NCI-H128 (cell line): ENCODE results near the gene EHBP1L1.

Experiments used
- DNase-seq: peaks from one replicate; lab custom pipeline; 2025; ENCODE audit not compliant: unreplicated experiment; lab: John Stamatoyannopoulos, UW

EHBP1L1 gene

DNA sequence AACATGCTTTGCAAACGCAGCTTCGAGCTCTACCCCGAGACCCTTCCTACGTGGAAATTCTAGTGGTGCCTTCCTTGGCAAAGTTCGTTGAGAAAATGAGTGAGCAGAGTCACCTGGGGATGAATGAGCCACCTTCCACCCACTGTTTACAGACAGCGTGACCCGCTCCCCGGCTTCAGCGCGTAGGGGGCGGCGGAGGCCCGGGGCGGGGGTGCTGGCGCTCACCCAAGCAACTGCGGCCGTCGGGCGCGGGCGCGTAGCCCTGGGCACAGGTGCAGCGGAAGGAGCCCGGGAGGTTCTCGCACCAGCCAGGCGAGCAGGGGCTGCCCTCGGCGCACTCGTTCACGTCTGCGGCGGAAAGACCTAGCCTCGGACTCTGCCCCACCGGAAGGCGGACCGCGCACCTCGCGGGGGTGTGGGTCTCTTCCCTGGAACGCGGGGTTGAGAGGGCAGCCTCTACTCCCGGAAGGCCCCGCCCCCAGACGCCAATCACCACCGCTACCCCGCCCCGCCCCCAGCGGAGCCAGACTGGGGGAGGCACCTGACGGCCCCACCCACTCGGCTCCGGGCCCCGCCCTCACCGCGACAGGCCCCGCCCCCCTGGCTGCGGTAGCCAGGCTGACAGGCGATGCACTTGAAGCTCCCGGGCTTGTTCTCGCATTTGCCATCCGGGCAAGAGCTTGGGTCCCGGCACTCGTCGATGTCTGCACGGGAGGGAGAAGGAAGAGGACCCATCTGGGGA, 29.5 kb upstream of the EHBP1L1 start:
- DNase-seq = peak; percentile 80

- no peak for DNase-seq
Observed at GRCh38 chr11:65547446-65548125, 28.3 kb upstream of the EHBP1L1 start.

DNA sequence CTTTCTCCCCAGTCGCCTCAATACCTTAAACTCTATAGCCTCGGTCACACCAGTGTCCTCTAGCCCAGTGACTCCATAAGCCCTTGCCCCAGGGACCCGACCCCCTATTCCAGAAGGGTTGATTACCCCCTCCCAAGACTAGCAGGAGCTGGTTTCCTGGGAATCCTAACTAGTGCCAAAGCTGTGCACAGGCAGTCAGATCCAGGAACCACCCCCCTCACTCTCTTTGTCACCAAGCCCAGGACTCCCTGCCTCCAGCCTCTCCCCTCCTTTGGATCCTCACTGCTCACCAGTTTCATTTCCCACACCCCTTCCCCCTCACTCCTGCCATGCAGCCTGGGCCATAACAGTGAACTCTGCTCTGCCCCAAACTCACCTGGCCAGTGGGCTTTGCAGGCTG, 27.5 kb upstream of the EHBP1L1 start:
- DNase-seq = no peak

DNA sequence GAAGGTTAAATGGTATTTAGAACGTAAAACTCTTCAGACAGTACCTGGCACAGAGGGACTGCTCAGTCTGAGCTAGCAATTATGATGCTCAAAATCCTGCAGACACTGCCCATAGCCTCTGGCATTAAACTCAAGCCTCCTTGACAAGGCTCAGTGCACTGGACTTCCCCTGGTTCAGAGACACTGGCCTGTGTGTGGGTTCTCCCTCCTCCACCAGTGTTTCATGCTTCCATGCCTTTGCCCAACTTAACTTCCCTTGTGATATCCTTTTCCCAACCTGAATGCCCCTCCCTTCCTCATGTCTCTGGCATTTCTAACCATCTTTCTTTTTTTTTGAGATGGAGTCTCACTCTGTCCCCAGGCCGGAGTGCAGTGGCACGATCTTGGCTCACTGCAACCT, 26.8 kb upstream of the EHBP1L1 start:
- no peak for DNase-seq

GRCh38 chr11:65551572-65552387, 24.1 kb upstream of the EHBP1L1 start:
- DNase-seq = peak; percentile 42

DNA sequence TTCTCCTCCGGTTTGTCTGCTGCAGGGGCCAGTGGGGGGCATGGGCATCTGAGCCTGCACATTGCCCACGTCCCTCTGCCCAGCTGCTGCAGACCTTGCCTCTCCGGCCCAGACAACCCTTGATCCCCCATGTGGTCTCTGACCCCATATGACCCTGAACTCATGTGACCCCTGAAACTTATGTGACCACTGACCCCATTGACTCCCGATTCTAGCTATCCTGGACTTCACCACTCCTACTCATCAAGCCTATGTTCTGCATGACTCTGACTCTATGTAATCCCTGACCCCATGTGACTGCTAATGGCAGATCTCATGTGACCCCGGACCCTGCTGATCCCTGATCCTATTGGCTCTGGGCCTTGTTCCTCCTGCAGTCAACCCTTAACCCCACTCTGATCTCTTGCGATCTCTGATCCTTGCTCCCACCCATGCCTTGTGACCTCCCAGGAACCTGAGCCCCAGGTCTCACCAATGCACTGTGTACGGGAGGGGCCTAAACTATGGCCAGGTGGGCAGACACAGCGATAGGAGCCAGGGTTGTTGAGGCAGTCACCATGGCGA, 23.4 kb upstream of the EHBP1L1 start:
- DNase-seq = no peak

DNA sequence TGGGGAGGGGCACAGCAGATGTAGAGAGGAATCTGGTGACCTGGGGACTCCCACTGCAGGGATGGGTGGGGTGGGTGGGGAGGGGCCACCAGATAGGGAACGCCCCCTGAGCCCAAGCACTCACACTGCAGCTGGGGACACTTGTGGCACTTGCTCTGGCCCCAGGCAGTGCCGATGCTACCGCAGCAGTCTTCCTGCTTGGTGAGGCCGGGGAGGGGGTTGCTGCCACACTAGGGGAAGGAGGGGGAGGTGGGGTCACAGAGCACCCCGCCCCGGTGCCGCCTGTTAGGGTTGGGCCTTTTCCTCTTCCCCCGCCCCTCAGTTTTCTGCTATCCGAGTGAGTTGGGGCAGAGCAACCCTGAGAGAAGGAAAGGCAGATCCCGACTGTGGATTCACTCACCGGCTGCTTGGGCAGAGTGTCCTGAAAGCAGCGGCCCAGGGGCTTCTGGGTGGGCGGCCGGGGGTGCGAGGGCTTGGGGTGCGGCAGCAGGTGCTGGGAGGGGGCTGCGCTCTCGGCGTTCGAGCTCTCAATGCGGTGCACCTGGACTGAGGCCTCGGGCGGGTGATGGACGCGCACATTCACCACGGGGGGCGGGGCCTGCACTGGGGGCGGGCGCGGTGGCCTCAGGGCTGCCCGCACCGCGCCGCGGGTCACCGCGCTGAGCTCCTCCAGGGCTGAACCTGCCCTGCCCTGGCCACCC, 22.4 kb upstream of the EHBP1L1 start:
- no peak for DNase-seq

- no peak for DNase-seq
Observed at GRCh38 chr11:65554057-65554818, 21.6 kb upstream of the EHBP1L1 start.

GRCh38 chr11:65554842-65555430, 20.9 kb upstream of the EHBP1L1 start:
- DNase-seq = no peak

DNA sequence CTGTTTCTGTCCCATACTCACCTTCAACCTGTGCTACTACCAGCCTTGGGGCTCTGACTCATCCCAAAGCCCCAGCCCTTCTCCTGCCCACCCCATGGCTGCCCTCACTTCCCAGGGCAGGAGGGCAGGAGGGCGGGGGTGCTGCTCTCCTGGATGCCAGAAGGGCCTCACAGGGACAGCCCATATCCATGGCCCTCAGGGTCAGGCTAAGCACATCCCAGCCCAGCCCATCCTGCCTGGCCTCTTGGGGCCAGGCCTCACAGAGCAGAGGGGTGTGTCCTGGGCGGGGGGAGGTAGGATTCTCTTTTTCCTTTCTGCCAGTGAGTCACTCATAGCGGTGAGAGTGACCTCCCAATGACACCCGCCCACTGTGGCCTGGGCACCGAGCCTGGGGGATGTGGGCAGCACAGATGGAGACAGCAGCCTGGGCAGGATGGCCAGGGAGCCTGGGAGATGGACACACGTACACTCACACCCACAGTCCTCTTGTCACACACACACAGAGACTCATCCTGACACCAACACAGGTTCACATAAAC, 20.1 kb upstream of the EHBP1L1 start:
- DNase-seq = no peak

DNA sequence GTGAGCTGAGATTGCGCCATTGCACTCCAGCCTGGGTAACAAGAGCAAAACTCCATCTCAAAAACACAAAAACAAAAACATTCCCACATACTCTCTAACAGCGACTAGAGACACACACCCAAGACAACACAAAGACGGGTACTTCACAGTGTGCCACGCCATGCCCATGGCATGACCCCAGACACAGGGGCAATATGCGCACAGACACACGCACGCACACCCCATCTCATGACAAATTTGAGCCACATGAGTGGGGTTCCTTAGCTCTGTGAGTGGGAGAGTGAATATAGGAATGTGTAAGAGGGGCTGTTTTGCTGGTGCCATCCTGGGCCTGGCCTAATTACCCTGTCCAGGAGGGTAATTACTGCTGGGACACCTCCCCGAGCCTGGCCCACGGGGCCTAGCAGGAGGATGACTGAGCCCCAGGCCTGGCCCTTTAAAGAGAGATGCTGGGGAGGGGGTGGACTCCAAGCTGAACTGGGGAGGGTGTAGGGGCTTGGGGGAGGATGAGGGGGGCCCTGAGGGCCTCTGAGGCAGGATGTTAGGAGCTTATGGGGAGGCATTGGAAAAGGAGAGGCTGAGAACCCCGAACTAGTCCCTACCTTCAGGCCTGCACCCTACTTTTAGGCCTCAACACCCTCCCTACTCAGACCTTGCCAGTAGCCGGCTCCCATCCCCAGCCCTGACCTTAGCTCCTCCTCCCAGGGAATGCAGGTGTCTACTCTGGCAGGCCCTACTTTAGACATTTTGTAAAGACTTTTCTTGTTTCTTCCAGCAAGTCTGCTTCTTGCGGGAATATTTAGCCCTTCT, 19.2 kb upstream of the EHBP1L1 start:
- DNase-seq = no peak

GRCh38 chr11:65557280-65558001, 18.4 kb upstream of the EHBP1L1 start:
- DNase-seq = no peak

GRCh38 chr11:65558002-65558929, 17.6 kb upstream of the EHBP1L1 start, which contains the start of gene LTBP3:
Gene LTBP3, minus strand, starts transcription at chr11:65558359. Its CDS starts 400 bp downstream, at chr11:65557959.
- DNase-seq = peak; percentile 48

DNA sequence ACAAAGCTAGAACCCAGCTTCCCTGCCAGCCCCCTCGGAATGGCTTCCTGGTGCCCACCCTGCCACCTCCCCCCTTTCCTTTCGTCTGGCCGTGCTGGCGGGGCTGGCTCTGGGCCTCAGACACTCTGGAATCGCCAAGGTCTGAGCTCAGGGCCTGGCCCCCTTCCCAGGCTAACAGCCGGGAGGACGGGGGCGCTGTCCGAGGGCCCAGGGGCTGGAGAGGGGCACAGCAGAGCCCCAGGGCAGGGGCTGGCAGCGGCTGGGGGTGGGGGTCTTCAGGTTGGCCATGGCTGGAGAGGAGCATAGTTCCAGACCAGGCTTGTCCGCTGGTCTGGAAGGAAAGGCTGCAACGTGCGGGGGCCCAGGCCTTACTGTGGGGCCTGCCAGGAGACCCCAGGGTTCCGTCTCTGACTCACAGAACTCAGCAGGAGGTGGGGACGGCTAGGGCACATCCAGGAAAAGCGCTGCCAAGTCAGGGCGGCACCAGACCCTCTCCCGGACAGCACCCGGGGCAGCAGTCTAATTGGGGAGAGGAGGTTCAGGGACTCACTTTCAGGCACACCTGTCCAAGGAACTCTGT, 16.8 kb upstream of the EHBP1L1 start:
- no peak for DNase-seq

- DNase-seq = no peak
Observed at GRCh38 chr11:65559535-65559934, 16.3 kb upstream of the EHBP1L1 start.

- DNase-seq = no peak
Observed at GRCh38 chr11:65559951-65560537, 15.8 kb upstream of the EHBP1L1 start.
